Panc1 (cell line): ENCODE data around the gene CPA2. TPM values are rescaled to one million over a fixed set of nuclear protein-coding genes. Genes with fewer than 3 reads are reported as not detected.

ENCODE experiments used
- ATAC-seq: fragments of 200-7000 bp; cut with Tn5 transposase; 2 replicates; pipeline ENCODE4 v1.9.1; 2020; ENCODE audit warnings: mild to moderate bottlenecking, moderate library complexity
- BruUV-seq: library from RNA; stranded (reverse); fragments of 400-500 nt; replicated peaks from 2 replicates; lab custom pipeline; 2021; lab: Mats Ljungman, UMichigan
- CTCF ChIA-PET: fragments of 300-600 bp; sonication (Branson Sonifier 250); formaldehyde crosslinking; loops from one replicate; lab custom pipeline; 2022; ENCODE audit warnings: antibody characterized with exemption; lab: Charles Lee
- POLR2A ChIA-PET: fragments of 300-600 bp; sonication (Branson Sonifier 250); formaldehyde crosslinking; loops from one replicate; lab custom pipeline; 2022; ENCODE audit warnings: antibody characterized with exemption; lab: Charles Lee
- DNase-seq: peaks from one replicate; pipeline ENCODE4 v3.0.0-alpha.2; 2010; ENCODE audit warnings: low read depth, low spot score
- H3K27ac ChIP-seq: 2 replicates; pipeline ENCODE4 v1.5.1; 2011; ENCODE audit warnings: mild to moderate bottlenecking, low read length, inconsistent platforms
- H3K27me3 ChIP-seq: fragments of 200-500 bp; sonication (Bioruptor generic); 2 replicates; pipeline ENCODE4 v1.6.0; 2014; ENCODE audit warnings: low read length, inconsistent platforms; ENCODE audit not compliant: control insufficient read depth, insufficient read depth
- H3K36me3 ChIP-seq: fragments of 200-500 bp; sonication (Bioruptor generic); 2 replicates; pipeline ENCODE4 v1.5.1; 2014; ENCODE audit warnings: inconsistent platforms, mild to moderate bottlenecking, low read length, moderate library complexity; ENCODE audit not compliant: control insufficient read depth, insufficient read depth
- H3K4me1 ChIP-seq: 2 replicates; pipeline ENCODE4 v1.5.1; 2011; ENCODE audit warnings: inconsistent platforms, mild to moderate bottlenecking, low read length, moderate library complexity; ENCODE audit not compliant: control insufficient read depth, insufficient read depth
- H3K4me3 ChIP-seq, 2 experiments: 2 replicates each; pipeline ENCODE4 v1.5.1; 2011 to 2012; ENCODE audit warnings: low read depth in 2 of 2, low read length in 2 of 2, mild to moderate bottlenecking in 2 of 2, inconsistent platforms in 1 of 2, moderate library complexity in 1 of 2
- H3K9me3 ChIP-seq: fragments of 200-500 bp; sonication (Bioruptor generic); 2 replicates; pipeline ENCODE4 v1.5.1; 2014; ENCODE audit warnings: low read depth, mild to moderate bottlenecking, inconsistent platforms, low read length, moderate library complexity; ENCODE audit not compliant: control insufficient read depth, insufficient read depth
- CTCF ChIP-seq: fragments of 450-650 bp; IDR thresholded peaks from 2 replicates; pipeline ENCODE4 v1.5.1; 2017; ENCODE audit warnings: mild to moderate bottlenecking
- POLR2AphosphoS5 ChIP-seq: IDR thresholded peaks from 2 replicates; pipeline ENCODE4 v1.6.1; 2012; ENCODE audit warnings: mild to moderate bottlenecking, low read depth, low read length, moderate library complexity
- REST ChIP-seq, 2 experiments: IDR thresholded peaks; 2 replicates each; pipeline ENCODE4 v1.6.1; 2011 to 2012; ENCODE audit warnings: low read depth in 2 of 2, control low read depth in 1 of 2, low read length in 1 of 2, mild to moderate bottlenecking in 1 of 2, moderate library complexity in 1 of 2; ENCODE audit not compliant: insufficient read depth in 1 of 2
- SIN3A ChIP-seq: IDR thresholded peaks from 2 replicates; pipeline ENCODE4 v1.6.1; 2012; ENCODE audit warnings: low read depth, mild to moderate bottlenecking, low read length, moderate library complexity, borderline replicate concordance; ENCODE audit not compliant: insufficient read depth
- TCF7L2 ChIP-seq: IDR thresholded peaks from 2 replicates; pipeline ENCODE4 v1.6.1; 2011; ENCODE audit warnings: mild to moderate bottlenecking, low read depth, low read length, inconsistent platforms
- in situ Hi-C: cut with HindIII; loops from 2 replicates; pipeline ENCODE4 v1.10.0; 2016; ENCODE audit warnings: low sequenced_read_pairs, low pct_unique_long_range_greater_than_20kb
- intact Hi-C: fragments of 100-400 bp; cut with micrococcal nuclease; formaldehyde crosslinking; loops from one replicate; pipeline ENCODE4 v1.10.0; 2022; ENCODE audit not compliant: unreplicated experiment
- total RNA-seq: library from RNA; stranded (reverse); gene quantifications from one replicate; pipeline ENCODE4 v1.2.1, GENCODE V29; 2021; ENCODE audit not compliant: unreplicated experiment

Gene CPA2
- total RNA-seq, 1 experiment from 2014 or later, result 0.87 TPM

GRCh38 chr7:130329681-130330080, 63.0 kb downstream of the CPA2 start:
- ChIA-PET POLR2A (no interaction called here), CTCF (interaction anchor here (1.2 kb wide), 1 partner anchor 32 kb away, joined by 3 read pairs; no protein-coding TSS in a partner anchor)
- Histone ChIP-seq H3K27me3 (no peaks in the 10 kb centered on the region), H3K36me3 (no peaks in the 10 kb centered on the region), H3K27ac (no peak overlapping the region), H3K4me1 (no peaks in the 10 kb centered on the region), H3K9me3 (no peaks in the 10 kb centered on the region), H3K4me3 (no peak overlapping the region)
- peak; percentile 52; the same call in 1 of the 2 replicates for TF ChIP-seq TCF7L2
- TF ChIP-seq REST (IDR thresholded peaks at IDR 0.05; ENCODE audit: insufficient read depth in 1 of 2, low read depth in 2 of 2, low read length in 1 of 2), result no peak
- no TSS peak for BruUV-seq
- no peak for ATAC-seq
- intact Hi-C loops (no loop called here), in situ Hi-C loops (loop anchor here (10.0 kb wide), 1 partner anchor 225 kb away; no protein-coding TSS in a partner anchor)
- no peak for DNase-seq

GRCh38 chr7:130332259-130333053, 65.8 kb downstream of the CPA2 start:
- H3K9me3 ChIP-seq, result no peaks in the 10 kb centered on the region
- DNase-seq (no peak), ATAC-seq (no peak)
- ChIA-PET POLR2A (no interaction called here), CTCF (no interaction called here)
- H3K4me3 ChIP-seq, result no peak overlapping the region
- H3K36me3 ChIP-seq, result no peaks in the 10 kb centered on the region
- H3K27ac ChIP-seq, result no peak overlapping the region
- H3K4me1 ChIP-seq, result no peaks in the 10 kb centered on the region
- in situ Hi-C loops, result no loop called here
- BruUV-seq, result no TSS peak
- no peaks in the 10 kb centered on the region for H3K27me3 ChIP-seq
- TF ChIP-seq SIN3A (no peak), REST (IDR thresholded peaks at IDR 0.05; ENCODE audit: insufficient read depth in 1 of 2, low read depth in 2 of 2, low read length in 1 of 2) (no peak), CTCF (no peak), TCF7L2 (no peak), POLR2AphosphoS5 (no peak)
- intact Hi-C loops, result no loop called here
